ENCODE data around the gene SMYD3. TPM values are rescaled to one million over a fixed set of nuclear protein-coding genes. Genes with fewer than 3 reads are reported as not detected.
"Not testable (repeated sequence)": the region's sequence is repeated elsewhere in the genome, so short reads cannot be mapped to it uniquely, and the experiment has no call there.

Gene SMYD3
- total RNA-seq, 3 donors from 2014 or later (not counting 1 experiment from before 2014, with no cell fraction given), result 43.6 to 48.0 (median 46.1) TPM

- Histone ChIP-seq H3K9me3 (ENCODE audit: control insufficient read depth, insufficient read depth, low read length) (no peaks in the 10 kb centered on the region), H3K27me3 (ENCODE audit: control insufficient read depth, insufficient read depth, low read length) (no peaks in the 10 kb centered on the region), H3K4me3 (ENCODE audit: low read length) (no peak overlapping the region), H3K4me1 (ENCODE audit: control insufficient read depth, insufficient read depth, low read length) (no peaks in the 10 kb centered on the region), H3K27ac (ENCODE audit: low read length) (no peak overlapping the region), H3K36me3 (ENCODE audit: control insufficient read depth, insufficient read depth, low read length) (peaks cover 2% of the 10 kb centered on the region)
- DNase-seq (no peak), ATAC-seq (no peak)
- no peak for TF ChIP-seq CTCF (IDR thresholded peaks at IDR 0.05)
- H3K27ac Mint-ChIP-seq, result no peak overlapping the region
- no peaks in the 10 kb centered on the region for H3K27me3 Mint-ChIP-seq (ENCODE audit: low read depth in 2 of 2)
- H3K36me3 Mint-ChIP-seq, result peaks cover 12% of the 10 kb centered on the region
- peaks cover 7% of the 10 kb centered on the region in 2 donors for H3K4me1 Mint-ChIP-seq
- H3K9me3 Mint-ChIP-seq, result peaks cover 0 to 3% of the 10 kb centered on the region in 2 donors
- no peak overlapping the region for H3K4me3 Mint-ChIP-seq
- 78% methylated on average over 3 of the region's 3 CpGs for WGBS (ENCODE audit: insufficient coverage)
- intact Hi-C loops (cut with micrococcal nuclease), result no loop called here
Observed at GRCh38 chr1:245749053-245749452, 758.0 kb downstream of the SMYD3 start.

GRCh38 chr1:245748646-245749045 is 758.4 kb downstream of the SMYD3 start:
- WGBS (ENCODE audit: insufficient coverage), result 86% methylated on average over 1 of the region's 3 CpGs
- peaks cover 2% of the 10 kb centered on the region for H3K36me3 ChIP-seq (ENCODE audit: control insufficient read depth, insufficient read depth, low read length)
- Mint-ChIP-seq H3K27ac (no peak overlapping the region), H3K36me3 (peaks cover 12% of the 10 kb centered on the region), H3K4me3 (no peak overlapping the region), H3K9me3 (peaks cover 0 to 3% of the 10 kb centered on the region in 2 donors), H3K27me3 (ENCODE audit: low read depth in 2 of 2) (no peaks in the 10 kb centered on the region), H3K4me1 (peaks cover 7% of the 10 kb centered on the region in 2 donors)
- H3K27ac ChIP-seq (ENCODE audit: low read length), result no peak overlapping the region
- TF ChIP-seq CTCF (IDR thresholded peaks at IDR 0.05), result no peak
- DNase-seq (no peak), ATAC-seq (no peak)
- intact Hi-C loops (cut with micrococcal nuclease), result no loop called here
- no peaks in the 10 kb centered on the region for H3K9me3 ChIP-seq (ENCODE audit: control insufficient read depth, insufficient read depth, low read length)
- no peaks in the 10 kb centered on the region for H3K27me3 ChIP-seq (ENCODE audit: control insufficient read depth, insufficient read depth, low read length)
- no peak overlapping the region for H3K4me3 ChIP-seq (ENCODE audit: low read length)
- no peaks in the 10 kb centered on the region for H3K4me1 ChIP-seq (ENCODE audit: control insufficient read depth, insufficient read depth, low read length)

GRCh38 chr1:245748240-245748639 is 758.8 kb downstream of the SMYD3 start:
- no peak for ATAC-seq
- no peak for TF ChIP-seq CTCF (IDR thresholded peaks at IDR 0.05)
- Mint-ChIP-seq H3K9me3 (peaks cover 0 to 3% of the 10 kb centered on the region in 2 donors), H3K27ac (no peak overlapping the region), H3K4me1 (peaks cover 7% of the 10 kb centered on the region in 2 donors), H3K4me3 (no peak overlapping the region), H3K36me3 (peaks cover 12% of the 10 kb centered on the region), H3K27me3 (ENCODE audit: low read depth in 2 of 2) (no peaks in the 10 kb centered on the region)
- 86% methylated on average over 9 of the region's 10 CpGs for WGBS (ENCODE audit: insufficient coverage)
- intact Hi-C loops (cut with micrococcal nuclease), result no loop called here
- Histone ChIP-seq H3K27me3 (ENCODE audit: control insufficient read depth, insufficient read depth, low read length) (no peaks in the 10 kb centered on the region), H3K27ac (ENCODE audit: low read length) (no peak overlapping the region), H3K4me1 (ENCODE audit: control insufficient read depth, insufficient read depth, low read length) (no peaks in the 10 kb centered on the region), H3K4me3 (ENCODE audit: low read length) (no peak overlapping the region), H3K36me3 (ENCODE audit: control insufficient read depth, insufficient read depth, low read length) (peaks cover 2% of the 10 kb centered on the region), H3K9me3 (ENCODE audit: control insufficient read depth, insufficient read depth, low read length) (no peaks in the 10 kb centered on the region)
- DNase-seq, result no peak

- Mint-ChIP-seq H3K36me3 (peaks cover 21% of the 10 kb centered on the region), H3K27me3 (ENCODE audit: low read depth in 2 of 2) (no peaks in the 10 kb centered on the region), H3K4me1 (peaks cover 0 to 5% of the 10 kb centered on the region in 2 donors), H3K9me3 (peaks cover 0 to 3% of the 10 kb centered on the region in 2 donors), H3K4me3 (no peak overlapping the region), H3K27ac (no peak overlapping the region)
- Histone ChIP-seq H3K9me3 (ENCODE audit: control insufficient read depth, insufficient read depth, low read length) (no peaks in the 10 kb centered on the region), H3K4me1 (ENCODE audit: control insufficient read depth, insufficient read depth, low read length) (no peaks in the 10 kb centered on the region), H3K4me3 (ENCODE audit: low read length) (no peak overlapping the region), H3K27ac (ENCODE audit: low read length) (no peak overlapping the region), H3K27me3 (ENCODE audit: control insufficient read depth, insufficient read depth, low read length) (no peaks in the 10 kb centered on the region), H3K36me3 (ENCODE audit: control insufficient read depth, insufficient read depth, low read length) (no peaks in the 10 kb centered on the region)
- DNase-seq (no peak), ATAC-seq (no peak)
- WGBS (ENCODE audit: insufficient coverage), result 83% methylated on average over 9 of the region's 9 CpGs
- TF ChIP-seq CTCF (IDR thresholded peaks at IDR 0.05), result no peak
- intact Hi-C loops (cut with micrococcal nuclease), result no loop called here
Observed at GRCh38 chr1:245742896-245743295, 764.2 kb downstream of the SMYD3 start.

- H3K27me3 ChIP-seq (ENCODE audit: control insufficient read depth, insufficient read depth, low read length); intact Hi-C loops (cut with micrococcal nuclease): not testable (repeated sequence)
Observed at GRCh38 chr1:245740336-245740735, 766.7 kb downstream of the SMYD3 start.

More at GRCh38 chr1:245740336-245740735, 766.7 kb downstream of the SMYD3 start:
- H3K27ac Mint-ChIP-seq; H3K4me1 ChIP-seq (ENCODE audit: control insufficient read depth, insufficient read depth, low read length); H3K4me3 ChIP-seq (ENCODE audit: low read length); DNase-seq; H3K27me3 Mint-ChIP-seq (ENCODE audit: low read depth in 2 of 2); ATAC-seq; H3K9me3 Mint-ChIP-seq; H3K27ac ChIP-seq (ENCODE audit: low read length); H3K4me3 Mint-ChIP-seq; H3K9me3 ChIP-seq (ENCODE audit: control insufficient read depth, insufficient read depth, low read length); H3K4me1 Mint-ChIP-seq; H3K36me3 Mint-ChIP-seq; H3K36me3 ChIP-seq (ENCODE audit: control insufficient read depth, insufficient read depth, low read length): not testable (repeated sequence)
- no CpG with 5 or more reads among the region's 1 CpG for WGBS (ENCODE audit: insufficient coverage)

All from natural killer cell (primary cell).